ENCODE results near the gene SLC17A9.
A peak's percentile ranks its signal among the peaks of the same experiment; 100 is the strongest.

The SLC17A9 gene

GRCh38 chr20:62931464-62931863, 21.0 kb upstream of the SLC17A9 start:
- no peak for TF ChIP-seq CTCF (IDR thresholded peaks at IDR 0.05; ENCODE audit: low read length, missing control alignments)
- no peak for DNase-seq (ENCODE audit: low read depth)

GRCh38 chr20:62933966-62934365, 18.5 kb upstream of the SLC17A9 start:
- H3K4me3 ChIP-seq (replicated peaks; ENCODE audit: low read depth, low read length): no peak overlapping the region
- no peak for DNase-seq (ENCODE audit: low read depth)
- TF ChIP-seq CTCF (IDR thresholded peaks at IDR 0.05; ENCODE audit: low read length, missing control alignments): no peak

More at GRCh38 chr20:62931464-62931863, 21.0 kb upstream of the SLC17A9 start:
- no peak overlapping the region for H3K4me3 ChIP-seq (replicated peaks; ENCODE audit: low read depth, low read length)

- no peak overlapping the region for H3K4me3 ChIP-seq (replicated peaks; ENCODE audit: low read depth, low read length)
- TF ChIP-seq CTCF (IDR thresholded peaks at IDR 0.05; ENCODE audit: low read length, missing control alignments): no peak
- DNase-seq (ENCODE audit: low read depth): no peak
These were observed 17.1 kb upstream of the SLC17A9 start for GRCh38 chr20:62935204-62935967.

- peak overlapping the region; percentile 95 for H3K4me3 ChIP-seq (replicated peaks; ENCODE audit: low read depth, low read length)
- no peak for DNase-seq (ENCODE audit: low read depth)
- TF ChIP-seq CTCF (IDR thresholded peaks at IDR 0.05; ENCODE audit: low read length, missing control alignments): no peak
These were observed 16.4 kb upstream of the SLC17A9 start for GRCh38 chr20:62935968-62936585.

GRCh38 chr20:62937268-62938104, 15.0 kb upstream of the SLC17A9 start:
- peak; percentile 97 for DNase-seq (ENCODE audit: low read depth)
- peak overlapping the region; percentile 95 for H3K4me3 ChIP-seq (replicated peaks; ENCODE audit: low read depth, low read length)
- TF ChIP-seq CTCF (IDR thresholded peaks at IDR 0.05; ENCODE audit: low read length, missing control alignments): no peak

- TF ChIP-seq CTCF (IDR thresholded peaks at IDR 0.05; ENCODE audit: low read length, missing control alignments): no peak
- peak; percentile 49 for DNase-seq (ENCODE audit: low read depth)
These were observed 14.2 kb upstream of the SLC17A9 start, which contains the start of gene GID8 for GRCh38 chr20:62938105-62938888. Gene GID8 (plus strand): TSS chr20:62938147. CDS start chr20:62941503, 3,356 bp downstream.

More at GRCh38 chr20:62938105-62938888, 14.2 kb upstream of the SLC17A9 start, which contains the start of gene GID8:
- H3K4me3 ChIP-seq (replicated peaks; ENCODE audit: low read depth, low read length): peak within 1 kb of the TSS; percentile 95

Measured in fibroblast of pulmonary artery (primary cell).